H7 (cell line): Measurements from ENCODE around the gene CELF5. TPM values are rescaled to one million over a fixed set of nuclear protein-coding genes. Genes with fewer than 3 reads are reported as not detected.
"Not testable (repeated sequence)": the region's sequence is repeated elsewhere in the genome, so short reads cannot be mapped to it uniquely, and the experiment has no call there.

ENCODE experiments used
- DNase-seq: peaks from one replicate; pipeline ENCODE4 v3.0.0; 2012
- H3K27me3 ChIP-seq: 2 replicates; pipeline ENCODE4 v1.6.0; 2011; ENCODE audit warnings: mild to moderate bottlenecking, low read length; ENCODE audit not compliant: control insufficient read depth, insufficient read depth
- H3K36me3 ChIP-seq: replicated peaks from 2 replicates; pipeline ENCODE4 v1.5.1; 2011; ENCODE audit warnings: low read length; ENCODE audit not compliant: control insufficient read depth, insufficient read depth
- H3K4me3 ChIP-seq: 2 replicates; pipeline ENCODE4 v1.5.1; 2011; ENCODE audit warnings: low read depth, mild to moderate bottlenecking, control low read depth, low read length, moderate library complexity; ENCODE audit not compliant: insufficient read depth
- total RNA-seq: library from RNA; depleted of rRNA; stranded (reverse); fragments of >200 nt; shearing (Covaris generic); gene quantifications from 2 replicates; pipeline ENCODE4 v1.2.3, GENCODE V29; 2014

The CELF5 gene
- total RNA-seq, 1 experiment from 2014 or later, result 1.4 TPM

DNA sequence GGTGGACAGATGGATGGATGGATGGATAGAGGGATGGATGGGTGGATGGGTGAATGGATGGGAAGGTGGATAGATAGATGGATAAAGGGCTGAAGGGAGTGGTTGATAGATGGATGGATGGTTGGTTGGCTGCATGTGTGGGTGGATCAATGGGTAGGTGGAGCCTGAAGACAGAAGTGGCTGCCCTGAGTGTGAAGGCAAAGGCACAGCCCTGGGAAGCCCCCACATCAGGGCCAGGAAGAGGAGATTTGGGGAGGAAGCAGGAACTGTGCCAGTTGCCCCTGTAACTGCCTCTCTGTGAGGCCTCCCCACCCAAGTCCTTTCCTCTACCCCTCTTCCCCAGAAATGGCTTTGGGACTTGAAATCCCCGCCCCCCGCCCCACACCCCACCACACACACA, 98.6 kb downstream of the CELF5 start:
- Histone ChIP-seq H3K27me3 (peaks cover 4% of the 10 kb centered on the region), H3K36me3 (no peaks in the 10 kb centered on the region), H3K4me3 (no peak overlapping the region)
- no peak for DNase-seq

GRCh38 chr19:3323658-3324057, 99.2 kb downstream of the CELF5 start:
- no peak for DNase-seq
- Histone ChIP-seq H3K36me3 (no peaks in the 10 kb centered on the region), H3K4me3 (no peak overlapping the region), H3K27me3 (peaks cover 4% of the 10 kb centered on the region)

DNA sequence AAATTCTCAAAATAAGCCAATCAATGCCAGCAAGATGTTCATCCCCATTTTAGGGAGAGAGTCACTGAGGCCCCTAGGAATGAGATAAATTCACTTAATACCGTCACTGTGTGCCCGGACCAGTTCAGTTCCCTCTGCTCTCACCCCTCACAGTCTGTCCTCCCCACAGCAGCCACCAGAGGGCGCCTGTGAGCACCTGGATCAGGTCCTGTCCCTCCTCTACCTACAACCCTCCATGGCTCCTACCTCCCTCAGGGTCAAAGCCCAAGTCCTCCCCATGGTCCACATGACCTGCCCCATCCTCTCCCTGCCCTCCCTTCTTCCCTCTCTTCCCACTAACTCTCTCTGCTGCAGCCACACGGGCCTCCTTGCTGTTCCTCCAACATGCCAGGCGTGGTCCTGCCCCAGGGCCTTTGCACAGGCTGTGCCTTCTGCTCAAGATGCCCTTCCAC, 100.0 kb downstream of the CELF5 start:
- Histone ChIP-seq H3K27me3 (peaks cover 4% of the 10 kb centered on the region), H3K36me3 (no peaks in the 10 kb centered on the region), H3K4me3 (no peak overlapping the region)
- peak; percentile 88 for DNase-seq

DNA sequence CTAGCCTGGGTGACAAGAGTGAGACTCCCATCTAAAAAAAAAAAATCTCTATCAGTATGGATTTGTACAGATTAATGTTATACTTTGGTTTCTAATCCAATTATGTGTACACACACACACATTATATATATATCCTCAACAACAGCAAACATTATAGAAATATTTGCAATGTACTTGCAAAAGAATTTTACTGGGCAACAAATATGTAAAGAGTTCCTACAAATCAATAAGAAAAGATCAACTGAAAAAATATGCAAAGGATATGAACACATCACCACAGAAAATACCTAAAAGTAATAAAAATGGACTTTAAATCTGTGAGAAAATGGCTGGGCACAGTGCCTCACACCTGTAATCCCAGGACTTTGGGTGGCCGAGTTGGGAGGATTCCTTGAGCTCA, 101.0 kb downstream of the CELF5 start:
- Histone ChIP-seq H3K36me3 (no peaks in the 10 kb centered on the region), H3K27me3 (peaks cover 4% of the 10 kb centered on the region), H3K4me3 (no peak overlapping the region)
- no peak for DNase-seq

- Histone ChIP-seq H3K27me3 (no peaks in the 10 kb centered on the region; the same call in 1 of the 2 replicates), H3K4me3 (no peak overlapping the region), H3K36me3 (no peaks in the 10 kb centered on the region)
- DNase-seq, result no peak
These were observed 104.3 kb downstream of the CELF5 start for GRCh38 chr19:3328743-3329142.

DNA sequence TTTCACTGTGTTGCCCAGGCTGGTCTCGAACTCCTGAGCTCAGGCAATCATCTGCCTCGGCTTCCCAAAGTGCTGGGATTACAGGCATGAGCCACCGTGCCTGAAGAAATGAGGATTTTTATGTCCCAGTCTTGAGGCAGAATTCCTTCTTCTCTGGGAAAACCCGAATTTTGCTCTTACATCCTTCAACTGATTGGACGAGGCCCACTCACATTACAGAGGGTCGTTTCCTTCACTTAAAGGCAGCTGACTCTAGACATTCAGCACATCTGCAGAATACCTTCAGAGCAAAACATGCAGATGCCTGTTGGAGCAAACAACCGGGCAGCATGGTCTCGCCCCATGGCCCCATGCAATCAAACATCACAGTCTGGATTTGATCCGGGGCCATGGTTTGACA, 105.6 kb downstream of the CELF5 start:
- Histone ChIP-seq H3K36me3 (no peaks in the 10 kb centered on the region), H3K4me3 (no peak overlapping the region), H3K27me3 (no peaks in the 10 kb centered on the region; the same call in 1 of the 2 replicates)
- DNase-seq, result no peak

DNA sequence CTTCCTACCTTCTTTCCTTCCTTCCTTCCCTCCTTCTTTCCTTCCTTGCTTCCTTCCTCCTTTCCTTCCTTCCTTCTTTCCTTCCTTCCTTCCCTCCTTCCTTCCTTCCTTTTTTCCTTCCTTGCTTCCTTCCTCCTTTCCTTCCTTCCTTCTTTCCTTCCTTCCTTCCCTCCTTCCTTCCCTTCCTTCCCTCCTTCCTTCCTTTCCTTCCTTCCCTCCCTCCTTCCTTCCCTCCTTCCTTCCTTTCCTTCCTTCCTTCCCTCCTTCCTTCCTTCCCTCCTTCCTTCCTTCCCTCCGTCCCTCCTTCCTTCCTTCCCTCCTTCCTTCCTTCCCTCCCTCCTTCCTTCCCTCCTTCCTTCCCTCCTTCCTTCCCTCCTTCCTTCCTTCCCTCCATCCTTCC, 107.8 kb downstream of the CELF5 start:
- not testable (repeated sequence) for H3K4me3 ChIP-seq, DNase-seq, H3K36me3 ChIP-seq, H3K27me3 ChIP-seq

- Histone ChIP-seq H3K4me3 (no peak overlapping the region), H3K27me3 (no peaks in the 10 kb centered on the region; the same call in 1 of the 2 replicates)
These were observed 108.6 kb downstream of the CELF5 start for GRCh38 chr19:3333020-3333583.

GRCh38 chr19:3333662-3334061, 109.2 kb downstream of the CELF5 start:
- DNase-seq, result no peak
- Histone ChIP-seq H3K4me3 (no peak overlapping the region), H3K27me3 (no peaks in the 10 kb centered on the region; the same call in 1 of the 2 replicates), H3K36me3 (no peaks in the 10 kb centered on the region)

More at GRCh38 chr19:3333020-3333583, 108.6 kb downstream of the CELF5 start:
- DNase-seq, result no peak
- no peaks in the 10 kb centered on the region for H3K36me3 ChIP-seq

DNA sequence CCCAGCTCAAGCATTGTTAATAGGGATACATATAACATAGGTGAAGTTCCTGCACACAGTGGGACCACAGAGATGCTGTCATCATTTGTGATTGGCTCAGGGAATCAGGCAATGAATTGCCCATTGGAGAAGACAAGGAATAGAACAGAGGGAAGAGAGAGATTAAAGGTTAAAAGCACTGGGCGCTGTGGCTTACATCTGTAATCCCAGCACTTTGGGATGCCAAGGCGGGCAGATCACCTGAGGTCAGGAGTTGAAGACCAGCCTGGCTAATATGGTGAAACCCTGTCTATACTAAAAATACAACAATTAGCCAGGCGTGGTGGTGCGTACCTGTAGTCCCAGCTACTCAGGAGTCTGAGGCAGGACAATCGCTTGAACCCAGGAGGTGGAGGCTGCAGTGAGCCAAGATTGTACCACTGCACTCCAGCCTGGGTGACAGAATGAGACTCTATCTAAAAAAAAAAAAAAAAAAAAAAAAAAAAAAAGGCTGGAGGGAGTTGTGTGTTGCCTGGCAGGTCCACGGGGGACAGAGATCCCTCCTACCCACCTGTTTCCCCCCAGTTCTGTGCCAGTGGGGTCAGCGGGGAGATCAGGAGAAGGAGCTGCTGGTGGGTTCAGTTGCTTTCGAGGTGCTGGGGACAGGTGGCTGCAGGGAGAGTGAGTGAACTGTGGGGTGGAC, 110.4 kb downstream of the CELF5 start:
- H3K27me3 ChIP-seq, H3K36me3 ChIP-seq, H3K4me3 ChIP-seq: not testable (repeated sequence)
- DNase-seq, result peak; percentile 19

GRCh38 chr19:3335431-3336350, 111.2 kb downstream of the CELF5 start:
- H3K36me3 ChIP-seq, result no peaks in the 10 kb centered on the region
- H3K27me3 ChIP-seq, result no peaks in the 10 kb centered on the region; the same call in 1 of the 2 replicates
- no peak overlapping the region for H3K4me3 ChIP-seq
- DNase-seq, result no peak

DNA sequence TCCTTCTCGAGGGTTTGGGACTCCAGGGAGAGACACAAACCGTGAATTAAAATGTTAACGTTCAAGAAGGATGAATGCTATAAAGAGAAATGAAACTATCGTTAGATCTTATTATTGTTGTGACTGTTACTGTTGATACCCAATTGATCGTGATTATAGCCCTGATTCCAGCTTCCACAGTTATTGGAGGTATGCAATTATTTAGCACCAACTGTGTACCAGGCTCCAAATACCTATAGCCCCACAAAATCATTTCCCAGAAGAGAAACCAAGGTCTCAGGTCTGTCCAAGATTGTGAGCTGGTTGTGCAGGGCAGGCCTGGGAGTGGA, 111.9 kb downstream of the CELF5 start:
- no peak for DNase-seq
- Histone ChIP-seq H3K36me3 (no peaks in the 10 kb centered on the region), H3K27me3 (no peaks in the 10 kb centered on the region; the same call in 1 of the 2 replicates), H3K4me3 (no peak overlapping the region)

- H3K27me3 ChIP-seq, result no peaks in the 10 kb centered on the region; the same call in 1 of the 2 replicates
- DNase-seq, result peak; percentile 28
- H3K36me3 ChIP-seq, result no peaks in the 10 kb centered on the region
- H3K4me3 ChIP-seq, result no peak overlapping the region
These were observed 112.4 kb downstream of the CELF5 start for GRCh38 chr19:3336680-3337523.

- DNase-seq, result no peak
- H3K36me3 ChIP-seq, result no peaks in the 10 kb centered on the region
- H3K27me3 ChIP-seq, result no peaks in the 10 kb centered on the region
- H3K4me3 ChIP-seq, result no peak overlapping the region
These were observed 114.2 kb downstream of the CELF5 start for GRCh38 chr19:3338541-3339181.
